Occipital lobe (tissue), 2 donors: ENCODE results near the gene NUTM1. TPM values are rescaled to one million over a fixed set of nuclear protein-coding genes. Genes with fewer than 3 reads are reported as not detected.

Source experiments
- small RNA-seq: library from RNA; depleted of rRNA; stranded (forward); fragments of <200 nt; gene quantifications from one replicate; pipeline ENCODE3, GENCODE V24; 2014
- total RNA-seq: library from RNA; depleted of rRNA; stranded (reverse); fragments of >200 nt; gene quantifications from one replicate; pipeline ENCODE4 v1.2.3, GENCODE V29; 2014

The NUTM1 gene
- total RNA-seq, 1 donor from 2014 or later = not detected

Small RNAs within 50 kb of the gene (small RNA-seq; reads per million reads assigned to genes)
- not detected for gene MIR1233-1
- gene RF00019 = not detected

Other genes with a start within 250 kb of the NUTM1 start
- 21.2 TPM for gene EMC7, start 241.5 kb upstream of the NUTM1 start, total RNA-seq
- 6.2 TPM for gene PGBD4, start 241.2 kb upstream of the NUTM1 start, total RNA-seq
- gene KATNBL1, start 133.2 kb upstream of the NUTM1 start, total RNA-seq = 117 TPM
- 128 TPM for gene EMC4, start 118.3 kb upstream of the NUTM1 start, total RNA-seq
- 39.5 TPM for gene SLC12A6, start 5.5 kb upstream of the NUTM1 start, total RNA-seq
- 77.4 TPM for gene NOP10, start 179 bp upstream of the NUTM1 start, total RNA-seq
- gene LPCAT4, start 23.9 kb downstream of the NUTM1 start, total RNA-seq = 16.4 TPM
- 29.6 TPM for gene GOLGA8A, start 94.5 kb downstream of the NUTM1 start, total RNA-seq
- 39.9 TPM for gene GOLGA8B, start 240.3 kb downstream of the NUTM1 start, total RNA-seq